Measurements from ENCODE around the gene SLC23A2. TPM values are rescaled to one million over a fixed set of nuclear protein-coding genes. Genes with fewer than 3 reads are reported as not detected.

The SLC23A2 gene
- polyA plus RNA-seq, 1 of the 3 experiments (the other 2 are of a cell fraction), result 14.0 TPM

- 95% methylated on average over 8 of the region's 8 CpGs for whole genome bisulfite sequencing (ENCODE audit: low lambda C conversion rate)
- Histone ChIP-seq H3K4me1 (ENCODE audit: control insufficient read depth in 1 of 2, insufficient read depth in 2 of 2, low read depth in 1 of 2, low read length in 1 of 2) (no peaks in the 10 kb centered on the region), H2AFZ (ENCODE audit: low read depth) (no peak overlapping the region), H3K9me3 (no peaks in the 10 kb centered on the region), H3K4me3 (ENCODE audit: low read depth in 2 of 2, low read length in 1 of 2) (no peak overlapping the region), H3K79me2 (ENCODE audit: insufficient read depth) (no peaks in the 10 kb centered on the region), H3K36me3 (replicated peaks in 1 of 2; ENCODE audit: control insufficient read depth in 1 of 2, insufficient read depth in 2 of 2, low read length in 1 of 2) (no peaks in the 10 kb centered on the region), H3K4me2 (no peak overlapping the region), H3K9me2 (no peaks in the 10 kb centered on the region), H4K20me1 (ENCODE audit: insufficient read depth) (no peaks in the 10 kb centered on the region), H3K9ac (no peak overlapping the region), H3K27ac (ENCODE audit: low read depth in 2 of 2, low read length in 1 of 2) (no peak overlapping the region), H3F3A (replicated peaks; ENCODE audit: insufficient read depth) (no peaks in the 10 kb centered on the region), H3K27me3 (ENCODE audit: insufficient read depth) (no peaks in the 10 kb centered on the region)
- TF ChIP-seq JUND (IDR thresholded peaks at IDR 0.05) (no peak), NFIC (IDR thresholded peaks at IDR 0.05; ENCODE audit: borderline replicate concordance) (no peak), FOXJ3 (CRISPR knock-in tag; IDR thresholded peaks at IDR 0.05) (no peak), POLR2AphosphoS5 (IDR thresholded peaks at IDR 0.05; ENCODE audit: low read depth, low read length) (no peak), SIN3A (IDR thresholded peaks at IDR 0.05; ENCODE audit: borderline replicate concordance, low read depth, low read length) (no peak), RCOR1 (IDR thresholded peaks at IDR 0.05; ENCODE audit: low read length) (no peak), ZBTB33 (IDR thresholded peaks at IDR 0.05; ENCODE audit: borderline replicate concordance, low read depth) (no peak), NRF1 (IDR thresholded peaks at IDR 0.05; ENCODE audit: low read depth, low read length) (no peak), RFX5 (IDR thresholded peaks at IDR 0.05; ENCODE audit: low read length) (no peak), MEF2A (IDR thresholded peaks at IDR 0.05; ENCODE audit: borderline replicate concordance, low read depth) (no peak), TAF1 (IDR thresholded peaks at IDR 0.05; ENCODE audit: borderline replicate concordance, low read depth, low read length) (no peak), FOXM1 (IDR thresholded peaks at IDR 0.05; ENCODE audit: low read depth) (no peak)
- TF ChIP-seq, protein P1, sequence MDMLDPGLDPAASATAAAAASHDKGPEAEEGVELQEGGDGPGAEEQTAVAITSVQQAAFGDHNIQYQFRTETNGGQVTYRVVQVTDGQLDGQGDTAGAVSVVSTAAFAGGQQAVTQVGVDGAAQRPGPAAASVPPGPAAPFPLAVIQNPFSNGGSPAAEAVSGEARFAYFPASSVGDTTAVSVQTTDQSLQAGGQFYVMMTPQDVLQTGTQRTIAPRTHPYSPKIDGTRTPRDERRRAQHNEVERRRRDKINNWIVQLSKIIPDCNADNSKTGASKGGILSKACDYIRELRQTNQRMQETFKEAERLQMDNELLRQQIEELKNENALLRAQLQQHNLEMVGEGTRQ (IDR thresholded peaks at IDR 0.05; ENCODE audit: borderline replicate concordance, low read depth, low read length), result no peak
- TF ChIP-seq, protein P2, sequence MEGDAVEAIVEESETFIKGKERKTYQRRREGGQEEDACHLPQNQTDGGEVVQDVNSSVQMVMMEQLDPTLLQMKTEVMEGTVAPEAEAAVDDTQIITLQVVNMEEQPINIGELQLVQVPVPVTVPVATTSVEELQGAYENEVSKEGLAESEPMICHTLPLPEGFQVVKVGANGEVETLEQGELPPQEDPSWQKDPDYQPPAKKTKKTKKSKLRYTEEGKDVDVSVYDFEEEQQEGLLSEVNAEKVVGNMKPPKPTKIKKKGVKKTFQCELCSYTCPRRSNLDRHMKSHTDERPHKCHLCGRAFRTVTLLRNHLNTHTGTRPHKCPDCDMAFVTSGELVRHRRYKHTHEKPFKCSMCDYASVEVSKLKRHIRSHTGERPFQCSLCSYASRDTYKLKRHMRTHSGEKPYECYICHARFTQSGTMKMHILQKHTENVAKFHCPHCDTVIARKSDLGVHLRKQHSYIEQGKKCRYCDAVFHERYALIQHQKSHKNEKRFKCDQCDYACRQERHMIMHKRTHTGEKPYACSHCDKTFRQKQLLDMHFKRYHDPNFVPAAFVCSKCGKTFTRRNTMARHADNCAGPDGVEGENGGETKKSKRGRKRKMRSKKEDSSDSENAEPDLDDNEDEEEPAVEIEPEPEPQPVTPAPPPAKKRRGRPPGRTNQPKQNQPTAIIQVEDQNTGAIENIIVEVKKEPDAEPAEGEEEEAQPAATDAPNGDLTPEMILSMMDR (IDR thresholded peaks at IDR 0.05), result no peak
- ChIA-PET POLR2A (no interaction called here), CTCF (no interaction called here)
- DNase-seq, result no peak
These were observed 37.9 kb upstream of the SLC23A2 start for GRCh38 chr20:5039255-5039657.

GRCh38 chr20:5036828-5037227, 35.5 kb upstream of the SLC23A2 start:
- H3K4me2 ChIP-seq, result no peak overlapping the region
- ChIA-PET CTCF (interaction anchor here (1.4 to 1.9 kb wide), 2 partner anchors 65 to 87 kb away, joined by 4 read pairs; no protein-coding TSS in a partner anchor), POLR2A (interaction anchor here (0.7 kb wide), 1 partner anchor 14 kb away, joined by 3 read pairs; no protein-coding TSS in a partner anchor)
- no peaks in the 10 kb centered on the region for H3K9me2 ChIP-seq
- H3K36me3 ChIP-seq (replicated peaks in 1 of 2; ENCODE audit: control insufficient read depth in 1 of 2, insufficient read depth in 2 of 2, low read length in 1 of 2), result no peaks in the 10 kb centered on the region
- no peak overlapping the region for H3K9ac ChIP-seq
- no peak for DNase-seq
- no peaks in the 10 kb centered on the region for H3K9me3 ChIP-seq
- H2AFZ ChIP-seq (ENCODE audit: low read depth), result no peak overlapping the region
- no peaks in the 10 kb centered on the region for H3F3A ChIP-seq (replicated peaks; ENCODE audit: insufficient read depth)
- H3K27me3 ChIP-seq (ENCODE audit: insufficient read depth), result no peaks in the 10 kb centered on the region
- WGBS (ENCODE audit: low lambda C conversion rate), result 68% methylated on average over 2 of the region's 2 CpGs
- H3K4me3 ChIP-seq (ENCODE audit: low read depth in 2 of 2, low read length in 1 of 2), result no peak overlapping the region
- H4K20me1 ChIP-seq (ENCODE audit: insufficient read depth), result no peaks in the 10 kb centered on the region
- H3K4me1 ChIP-seq (ENCODE audit: control insufficient read depth in 1 of 2, insufficient read depth in 2 of 2, low read depth in 1 of 2, low read length in 1 of 2), result no peaks in the 10 kb centered on the region
- H3K79me2 ChIP-seq (ENCODE audit: insufficient read depth), result no peaks in the 10 kb centered on the region
- H3K27ac ChIP-seq (ENCODE audit: low read depth in 2 of 2, low read length in 1 of 2), result no peak overlapping the region
- no peak for TF ChIP-seq MAX (IDR thresholded peaks at IDR 0.05; ENCODE audit: low read depth)
- TF ChIP-seq TEAD4 (IDR thresholded peaks at IDR 0.05; ENCODE audit: borderline replicate concordance, insufficient read depth), result no peak
- no peak for TF ChIP-seq YY1 (IDR thresholded peaks at IDR 0.05; ENCODE audit: low read depth)
- no peak for TF ChIP-seq RCOR1 (IDR thresholded peaks at IDR 0.05; ENCODE audit: low read length)
- no peak for TF ChIP-seq EZH2phosphoT487 (IDR thresholded peaks at IDR 0.05; ENCODE audit: borderline replicate concordance, low read depth)
- no peak for TF ChIP-seq SMC3 (IDR thresholded peaks at IDR 0.05; ENCODE audit: low read depth, low read length)
- TF ChIP-seq, protein P3, sequence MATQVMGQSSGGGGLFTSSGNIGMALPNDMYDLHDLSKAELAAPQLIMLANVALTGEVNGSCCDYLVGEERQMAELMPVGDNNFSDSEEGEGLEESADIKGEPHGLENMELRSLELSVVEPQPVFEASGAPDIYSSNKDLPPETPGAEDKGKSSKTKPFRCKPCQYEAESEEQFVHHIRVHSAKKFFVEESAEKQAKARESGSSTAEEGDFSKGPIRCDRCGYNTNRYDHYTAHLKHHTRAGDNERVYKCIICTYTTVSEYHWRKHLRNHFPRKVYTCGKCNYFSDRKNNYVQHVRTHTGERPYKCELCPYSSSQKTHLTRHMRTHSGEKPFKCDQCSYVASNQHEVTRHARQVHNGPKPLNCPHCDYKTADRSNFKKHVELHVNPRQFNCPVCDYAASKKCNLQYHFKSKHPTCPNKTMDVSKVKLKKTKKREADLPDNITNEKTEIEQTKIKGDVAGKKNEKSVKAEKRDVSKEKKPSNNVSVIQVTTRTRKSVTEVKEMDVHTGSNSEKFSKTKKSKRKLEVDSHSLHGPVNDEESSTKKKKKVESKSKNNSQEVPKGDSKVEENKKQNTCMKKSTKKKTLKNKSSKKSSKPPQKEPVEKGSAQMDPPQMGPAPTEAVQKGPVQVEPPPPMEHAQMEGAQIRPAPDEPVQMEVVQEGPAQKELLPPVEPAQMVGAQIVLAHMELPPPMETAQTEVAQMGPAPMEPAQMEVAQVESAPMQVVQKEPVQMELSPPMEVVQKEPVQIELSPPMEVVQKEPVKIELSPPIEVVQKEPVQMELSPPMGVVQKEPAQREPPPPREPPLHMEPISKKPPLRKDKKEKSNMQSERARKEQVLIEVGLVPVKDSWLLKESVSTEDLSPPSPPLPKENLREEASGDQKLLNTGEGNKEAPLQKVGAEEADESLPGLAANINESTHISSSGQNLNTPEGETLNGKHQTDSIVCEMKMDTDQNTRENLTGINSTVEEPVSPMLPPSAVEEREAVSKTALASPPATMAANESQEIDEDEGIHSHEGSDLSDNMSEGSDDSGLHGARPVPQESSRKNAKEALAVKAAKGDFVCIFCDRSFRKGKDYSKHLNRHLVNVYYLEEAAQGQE (IDR thresholded peaks at IDR 0.05; ENCODE audit: low read depth, low read length), result no peak
- no peak for TF ChIP-seq MEF2A (IDR thresholded peaks at IDR 0.05; ENCODE audit: borderline replicate concordance, low read depth)
- no peak for TF ChIP-seq ELF1 (IDR thresholded peaks at IDR 0.05)
